GM19239 (cell line): ENCODE measurements around the gene ZNF667.

ENCODE experiments used
- DNase-seq: peaks from one replicate; pipeline ENCODE4 v3.0.0; 2011; ENCODE audit warnings: low spot score; ENCODE audit not compliant: insufficient read length
- FAIRE-seq: peaks from 2 replicates; lab custom pipeline; 2011; peaks lifted over from hg19 to GRCh38; lab: Jason Lieb, UNC

The ZNF667 gene

DNA sequence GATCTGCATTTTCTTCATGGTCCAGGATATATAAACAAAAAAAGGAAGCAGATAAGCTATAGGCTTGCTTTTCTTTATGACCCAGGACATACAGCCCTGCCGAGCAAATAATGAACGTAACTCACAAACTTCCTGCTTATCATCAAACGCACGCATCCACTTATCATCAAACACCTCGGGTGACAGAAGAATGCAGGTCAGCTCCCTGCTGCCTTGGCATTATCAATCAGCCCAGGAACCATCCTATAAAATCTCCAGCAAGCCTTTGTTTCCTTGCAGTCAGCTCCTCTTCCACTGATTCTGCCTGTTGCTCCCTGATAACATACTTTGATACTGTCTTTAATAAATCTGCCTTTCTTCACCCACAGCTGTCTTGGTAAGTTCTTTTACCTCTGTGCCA is 78.3 kb downstream of the ZNF667 start:
- FAIRE-seq (no peak), DNase-seq (no peak)

DNA sequence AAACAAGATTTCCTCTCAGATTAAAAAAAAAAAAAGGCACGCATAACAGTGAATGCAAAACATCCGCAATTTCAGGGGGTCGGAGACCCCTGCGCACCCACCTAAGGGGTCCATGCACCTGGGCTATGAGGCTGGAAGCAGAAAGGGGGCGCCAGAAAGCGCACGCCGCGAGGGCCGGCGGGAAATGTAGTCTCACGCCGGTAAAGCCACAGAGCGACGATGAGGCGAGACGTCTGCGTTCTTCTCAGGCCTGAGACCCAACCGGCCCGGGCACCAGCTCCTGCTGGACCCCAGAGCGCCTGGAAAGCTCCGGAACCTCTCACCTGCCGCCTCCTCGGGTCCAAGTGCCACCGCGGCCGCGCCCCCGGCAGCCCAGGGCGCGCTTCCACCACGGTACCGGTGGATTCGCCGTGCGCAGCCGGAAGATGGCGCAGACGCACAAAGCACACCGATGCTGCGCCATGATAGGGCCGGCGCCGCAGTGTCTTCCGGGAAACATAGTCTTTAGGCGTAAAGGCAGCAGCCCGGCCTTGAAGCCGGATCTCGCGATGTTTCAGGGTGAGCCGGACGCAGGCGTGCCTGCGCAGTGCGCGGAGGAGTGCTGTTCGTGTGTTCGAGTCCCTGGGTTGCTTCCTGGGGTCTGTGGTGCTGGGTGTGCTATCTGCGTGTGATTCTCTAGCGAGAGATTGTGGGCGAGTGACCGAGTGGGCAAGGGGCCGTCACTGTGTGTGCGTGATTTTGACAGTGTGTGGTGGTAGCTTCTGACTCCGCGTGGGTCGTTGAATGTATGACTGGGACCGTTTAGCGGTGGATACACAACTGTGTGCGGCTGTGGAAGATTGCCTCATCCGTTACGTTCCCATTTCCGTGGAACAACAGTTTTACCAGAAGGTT is 83.8 kb downstream of the ZNF667 start, which contains the start of gene ZNF582:
Gene ZNF582, minus strand, starts transcription at position 416 of the 894 bp plus-strand sequence. CDS start 1,782 bp downstream, outside the sequence.
- peak; percentile 61 for DNase-seq
- FAIRE-seq, result peak; percentile 74
